GM12864 (cell line): ENCODE measurements around the gene PADI1.

Source experiments
- DNase-seq: peaks from one replicate; pipeline ENCODE4 v3.0.0-alpha.2; 2011; ENCODE audit warnings: low read depth
- H3K4me3 ChIP-seq: 2 replicates; pipeline ENCODE4 v1.5.1; 2011; ENCODE audit warnings: mild to moderate bottlenecking, low read depth, low read length, control low read depth
- CTCF ChIP-seq: IDR thresholded peaks from 2 replicates; pipeline ENCODE4 v1.5.1; 2011; ENCODE audit warnings: low read depth, mild to moderate bottlenecking, moderate library complexity, low read length, control low read depth, inconsistent platforms; ENCODE audit errors: missing control alignments

Gene PADI1

DNA sequence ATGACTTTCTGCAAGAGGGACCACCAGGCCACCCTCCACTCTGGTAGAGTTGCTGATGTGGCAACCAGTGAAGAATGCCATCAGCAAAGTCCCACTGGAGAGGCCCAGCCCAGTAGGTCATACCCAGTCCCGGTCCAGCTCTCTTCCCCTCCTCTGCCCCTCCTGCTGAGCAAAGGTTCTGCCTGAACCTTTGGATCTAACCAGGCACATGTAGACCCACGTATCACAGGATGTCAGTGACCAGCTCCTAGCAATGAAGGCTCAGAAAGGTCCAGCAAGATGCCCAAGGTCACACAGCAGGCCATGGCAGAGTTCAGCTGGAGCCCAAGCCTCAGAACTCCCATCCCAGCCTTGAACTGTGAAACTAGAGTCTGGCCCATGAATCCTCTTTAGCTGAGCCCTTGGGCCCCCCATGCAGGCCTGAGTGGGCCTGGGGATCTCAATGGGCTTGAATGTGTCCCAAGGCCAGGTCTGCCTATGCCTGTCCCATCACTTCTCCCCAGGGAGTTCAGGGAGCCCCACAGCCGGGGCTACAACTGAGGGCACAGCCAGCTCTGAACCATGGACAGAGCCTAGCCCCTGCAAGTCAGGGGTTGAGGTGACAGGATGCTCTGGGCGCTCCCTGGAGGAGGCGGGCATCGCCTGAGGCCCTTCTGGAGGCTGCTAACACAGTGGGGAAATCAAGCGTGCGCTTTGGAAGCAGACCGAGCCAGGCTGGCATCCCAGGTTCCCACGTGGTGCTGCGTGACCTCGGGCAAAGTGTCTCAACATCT is 21.4 kb upstream of the PADI1 start:
- DNase-seq: no peak
- H3K4me3 ChIP-seq: no peak overlapping the region
- TF ChIP-seq CTCF: no peak

DNA sequence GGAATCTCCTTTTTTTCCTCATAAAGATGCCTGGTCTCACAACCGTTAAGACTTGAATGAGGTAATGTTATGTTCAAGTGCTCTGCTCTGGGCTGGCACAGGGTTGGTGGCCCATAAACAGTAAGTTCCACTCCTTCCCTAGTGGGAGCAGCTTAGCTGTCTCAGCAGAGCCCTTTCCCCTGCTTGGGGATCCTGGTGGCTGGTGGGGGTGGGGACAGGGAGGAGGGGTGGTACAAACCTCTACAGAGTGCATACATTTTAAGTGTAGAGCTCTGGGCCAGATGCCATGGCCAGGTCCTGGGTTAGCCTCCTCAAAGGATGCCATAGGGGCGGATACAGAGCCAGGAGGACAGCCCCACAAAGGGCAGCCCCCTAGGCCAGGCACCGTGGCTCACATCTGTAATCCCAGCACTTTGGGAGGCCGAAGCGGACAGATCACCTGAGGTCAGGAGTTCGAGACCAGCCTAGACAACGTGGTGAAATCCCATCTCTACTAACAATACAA is 20.7 kb upstream of the PADI1 start:
- DNase-seq: no peak
- no peak for TF ChIP-seq CTCF

GRCh38 chr1:17184822-17185484 is 20.0 kb upstream of the PADI1 start:
- no peak overlapping the region for H3K4me3 ChIP-seq
- DNase-seq: no peak
- TF ChIP-seq CTCF: no peak

More for the DNA sequence above, 20.7 kb upstream of the PADI1 start:
- no peak overlapping the region for H3K4me3 ChIP-seq

GRCh38 chr1:17185485-17185860 is 19.5 kb upstream of the PADI1 start:
- no peak overlapping the region for H3K4me3 ChIP-seq
- DNase-seq: no peak
- TF ChIP-seq CTCF: no peak

- TF ChIP-seq CTCF: no peak
- no peak for DNase-seq
- no peak overlapping the region for H3K4me3 ChIP-seq
Measured at GRCh38 chr1:17186216-17186909, 18.6 kb upstream of the PADI1 start.

GRCh38 chr1:17187051-17187450 is 17.9 kb upstream of the PADI1 start:
- H3K4me3 ChIP-seq: no peak overlapping the region
- DNase-seq: no peak
- no peak for TF ChIP-seq CTCF
